GM21528 (cell line): ENCODE results near the gene NEDD4.
"Not testable (repeated sequence)": the region's sequence is repeated elsewhere in the genome, so short reads cannot be mapped to it uniquely, and the experiment has no call there.

Experiments used
- ATAC-seq: cut with Tn5 transposase; IDR thresholded peaks from one replicate; pipeline ENCODE4 v1.9.1; 2021; ENCODE audit warnings: mild to moderate bottlenecking, moderate library complexity; ENCODE audit not compliant: unreplicated experiment, low FRiP score

NEDD4 gene

GRCh38 chr15:55993111-55993803 is at the start of gene NEDD4:
Gene NEDD4, minus strand, starts transcription at chr15:55993612. Its CDS starts 57 bp downstream, at chr15:55993555.
- peak; percentile 93 for ATAC-seq

- no peak for ATAC-seq
Measured at GRCh38 chr15:56042498-56042897, 49.1 kb upstream of the NEDD4 start.

DNA sequence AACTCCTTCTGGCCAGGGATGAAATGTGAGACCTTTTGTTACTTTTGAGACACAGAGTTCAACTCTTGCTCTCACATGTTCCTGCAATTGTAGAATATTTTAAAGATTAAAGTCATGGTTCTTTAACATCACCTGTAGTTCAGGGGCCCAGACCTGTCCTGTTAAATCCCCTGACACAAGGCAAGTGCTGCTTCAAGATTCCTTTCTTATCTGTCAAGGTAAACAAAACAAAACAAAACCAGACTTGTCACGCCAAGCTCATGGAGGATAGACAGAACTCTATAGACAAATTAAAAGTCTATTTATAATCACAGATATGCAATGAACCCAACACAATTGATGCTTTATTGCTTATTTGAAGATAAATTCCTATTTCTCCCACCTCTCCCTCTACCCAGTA is 48.6 kb upstream of the NEDD4 start:
- no peak for ATAC-seq

DNA sequence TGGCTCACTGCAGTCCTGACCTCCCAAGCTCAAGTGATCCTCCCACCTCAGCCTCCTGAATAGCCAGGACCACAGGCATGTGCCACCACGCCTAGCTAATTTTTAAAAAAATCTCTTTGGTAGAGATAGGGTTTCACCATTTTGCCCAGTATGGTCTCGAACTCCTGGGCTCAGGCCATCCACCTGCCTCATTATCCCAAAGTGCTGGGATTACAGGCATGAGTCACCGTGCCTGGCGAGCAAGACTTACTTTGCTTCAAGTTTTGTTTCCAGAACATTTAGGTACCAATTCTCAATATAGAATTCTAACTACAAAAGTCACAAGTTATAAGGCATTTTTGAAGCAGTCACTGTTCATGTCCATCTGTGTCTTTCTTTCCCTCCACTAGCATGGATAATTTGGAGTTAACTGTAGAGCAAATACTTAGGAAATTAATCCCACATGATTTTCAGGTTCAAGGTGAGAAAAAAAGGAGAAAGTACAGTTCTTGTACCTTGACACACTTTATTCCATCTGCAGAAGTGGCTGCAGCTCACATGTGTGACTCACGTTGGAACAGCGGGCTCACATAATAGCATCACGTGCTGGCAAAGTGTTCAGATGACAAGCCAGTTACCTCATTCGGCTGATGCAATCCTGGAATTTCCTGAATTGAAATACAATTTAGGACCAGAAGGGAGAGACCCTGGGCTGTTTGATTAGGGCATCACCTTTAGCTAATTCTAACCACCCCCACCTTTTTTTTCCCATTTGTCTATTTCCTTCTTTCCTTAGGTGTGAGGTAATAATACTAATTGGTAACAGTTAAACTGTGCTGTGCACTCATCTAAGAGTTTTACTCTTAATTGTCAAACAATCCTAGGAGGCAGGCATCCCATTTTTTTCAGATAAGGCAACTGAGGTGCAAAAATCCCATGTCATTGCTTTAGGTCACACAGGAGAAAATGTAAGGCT is 46.9 kb upstream of the NEDD4 start:
- ATAC-seq: no peak

GRCh38 chr15:56038707-56039106 is 45.3 kb upstream of the NEDD4 start:
- no peak for ATAC-seq

DNA sequence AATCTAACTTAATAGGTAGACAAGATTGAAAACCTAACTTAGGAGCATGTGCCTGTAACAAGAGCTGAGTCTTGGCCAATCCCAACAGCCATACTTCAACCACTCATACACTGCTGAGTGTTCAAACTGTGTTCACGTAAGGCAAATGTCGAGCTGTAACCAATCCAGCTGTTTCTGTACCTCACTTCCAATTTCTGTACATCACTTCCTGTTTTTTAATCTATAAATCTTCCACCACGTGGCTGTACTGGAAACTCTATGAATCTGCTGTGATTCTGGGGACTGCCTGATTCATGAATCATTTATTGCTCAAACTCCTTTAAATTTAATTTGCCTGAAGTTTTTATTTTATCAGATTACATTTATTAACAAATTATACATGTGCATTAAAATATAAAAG is 44.6 kb upstream of the NEDD4 start:
- no peak for ATAC-seq

DNA sequence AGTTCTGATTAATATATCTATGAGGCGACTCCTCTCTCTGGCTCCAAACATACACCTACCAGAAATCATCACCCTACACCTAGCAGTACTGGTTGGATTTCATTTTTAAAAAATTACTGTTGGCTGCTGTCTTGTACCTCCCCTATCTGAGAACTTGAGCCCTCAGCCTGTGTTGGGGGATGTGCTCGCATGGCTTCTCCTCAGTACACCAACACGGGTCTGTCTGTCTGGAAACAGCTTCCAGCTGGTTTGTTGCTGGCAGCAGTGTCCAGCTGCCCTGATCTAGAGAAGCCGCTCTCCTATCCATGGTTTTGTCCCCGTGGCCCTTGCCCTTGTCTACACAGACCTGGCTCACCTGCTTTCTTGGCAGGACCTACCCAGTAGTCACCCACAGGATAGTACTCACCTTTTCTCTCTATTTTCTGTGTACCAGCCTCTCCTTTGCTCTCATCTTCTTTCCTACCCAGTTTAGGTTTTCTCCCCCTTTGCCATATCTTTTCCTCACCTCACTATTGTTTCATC is 43.2 kb upstream of the NEDD4 start:
- ATAC-seq: no peak

- ATAC-seq: no peak
Measured at GRCh38 chr15:56035166-56035565, 41.8 kb upstream of the NEDD4 start.

DNA sequence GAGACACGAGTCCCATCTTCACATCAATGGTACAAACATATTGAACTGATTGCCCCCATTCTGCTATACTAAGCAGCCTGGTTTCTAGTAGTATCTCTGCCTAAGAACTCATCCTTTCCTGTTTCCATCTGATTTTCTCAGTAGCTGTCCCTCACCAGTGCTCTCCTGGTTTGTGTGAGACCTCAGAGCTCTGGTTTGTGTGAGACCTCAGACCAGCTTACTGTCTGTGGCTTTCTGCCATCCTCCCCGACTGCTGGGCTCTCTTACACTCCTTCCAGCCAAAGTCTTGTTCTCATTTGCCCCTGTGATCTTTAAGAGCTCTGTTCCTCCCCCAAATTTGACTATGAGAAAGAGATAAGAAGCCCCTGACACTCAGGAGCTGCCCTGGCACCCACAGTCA is 41.1 kb upstream of the NEDD4 start:
- no peak for ATAC-seq

- no peak for ATAC-seq
Measured at GRCh38 chr15:56032373-56032772, 39.0 kb upstream of the NEDD4 start.

DNA sequence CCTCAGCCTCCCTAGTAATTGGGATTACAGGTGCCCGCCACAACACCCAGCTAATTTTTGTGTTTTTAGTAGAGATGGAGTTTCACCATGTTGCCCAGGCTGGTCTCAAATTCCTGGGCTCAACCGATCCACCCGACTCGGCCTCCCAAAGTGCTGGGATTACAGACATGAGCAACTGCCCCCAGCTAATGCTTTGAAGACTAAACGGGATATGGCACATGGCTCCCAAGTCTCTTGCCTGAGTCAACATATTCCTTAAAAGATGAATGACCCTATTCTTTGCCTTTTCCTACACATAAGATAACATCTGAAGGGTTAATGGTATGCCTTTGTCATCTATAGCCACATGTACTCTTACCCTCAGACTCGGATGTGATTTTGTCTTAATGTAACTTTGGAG is 38.4 kb upstream of the NEDD4 start:
- ATAC-seq: no peak

GRCh38 chr15:56031402-56031801 is 38.0 kb upstream of the NEDD4 start:
- no peak for ATAC-seq

- no peak for ATAC-seq
Measured at GRCh38 chr15:56028430-56028829, 35.0 kb upstream of the NEDD4 start.

DNA sequence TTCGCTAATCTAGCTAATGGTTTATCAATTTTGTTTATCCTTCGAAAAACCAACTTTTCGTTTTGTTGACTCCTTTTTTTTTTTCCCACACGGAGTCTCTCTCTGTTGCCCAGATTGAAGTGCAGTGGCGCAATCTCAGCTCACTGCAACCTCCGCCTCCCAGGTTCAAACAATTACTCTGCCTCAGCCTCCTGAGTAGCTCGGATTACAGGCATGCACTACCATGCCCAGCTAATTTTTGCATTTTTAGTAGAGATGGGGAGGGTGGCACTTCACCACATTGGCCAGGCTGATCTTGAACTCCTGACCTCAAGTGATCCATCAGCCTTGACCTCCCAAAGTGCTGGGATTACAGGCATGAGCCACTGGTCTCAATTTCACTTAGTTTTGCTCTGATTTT is 29.7 kb upstream of the NEDD4 start:
- ATAC-seq: not testable (repeated sequence)

DNA sequence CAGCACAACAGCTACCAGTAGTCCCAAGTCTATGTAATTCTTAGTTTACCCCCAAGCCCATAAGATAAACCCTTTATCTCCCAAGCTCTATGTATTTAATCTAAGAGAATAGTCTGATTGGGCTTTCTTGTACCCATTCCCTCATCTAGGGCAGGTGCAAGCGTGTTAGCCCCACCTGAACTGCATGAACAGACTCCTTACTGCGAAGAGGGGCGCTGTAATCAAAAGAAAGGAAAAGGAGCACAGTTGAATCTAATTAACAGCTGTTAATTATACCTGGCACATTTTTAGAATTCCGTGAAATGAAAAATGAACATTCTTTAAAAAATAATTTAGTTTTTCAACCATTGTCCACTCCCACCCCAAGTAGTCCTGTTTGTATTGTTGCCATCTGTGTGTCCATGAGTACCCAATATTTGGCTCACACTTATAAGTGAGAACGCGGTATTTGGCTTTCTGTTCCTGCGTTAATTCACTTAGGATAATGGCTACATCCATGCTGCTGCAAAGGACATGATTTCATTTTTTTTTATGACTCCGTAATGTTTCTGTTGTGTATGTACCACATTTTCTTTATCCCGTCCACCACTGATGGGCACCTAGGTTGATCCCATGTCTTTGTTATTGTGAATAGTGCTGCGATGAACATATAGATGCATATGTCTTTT is 26.5 kb upstream of the NEDD4 start:
- ATAC-seq: no peak

- no peak for ATAC-seq
Measured at GRCh38 chr15:56019060-56019793, 25.8 kb upstream of the NEDD4 start.

- ATAC-seq: no peak
Measured at GRCh38 chr15:56017920-56018319, 24.5 kb upstream of the NEDD4 start.

DNA sequence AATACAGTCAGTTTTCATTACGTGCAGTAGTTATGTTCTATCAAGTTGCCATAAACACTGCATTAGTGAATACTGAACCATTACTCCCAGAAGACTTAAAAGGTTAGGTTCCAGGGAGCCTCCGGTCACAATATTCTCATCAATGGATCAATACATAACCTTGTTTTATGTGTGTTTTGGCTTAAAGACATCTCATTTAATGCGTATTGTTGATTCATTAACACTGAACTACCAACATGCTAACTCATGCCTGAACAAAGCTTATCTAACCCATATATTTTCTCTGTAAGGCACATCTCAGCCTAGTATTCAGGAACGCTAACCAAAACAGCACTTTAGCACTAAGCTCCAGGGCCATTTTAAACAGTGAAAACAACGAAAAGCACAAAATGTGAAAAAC is 24.1 kb upstream of the NEDD4 start:
- ATAC-seq: no peak

GRCh38 chr15:56016281-56016680 is 22.9 kb upstream of the NEDD4 start:
- ATAC-seq: no peak

DNA sequence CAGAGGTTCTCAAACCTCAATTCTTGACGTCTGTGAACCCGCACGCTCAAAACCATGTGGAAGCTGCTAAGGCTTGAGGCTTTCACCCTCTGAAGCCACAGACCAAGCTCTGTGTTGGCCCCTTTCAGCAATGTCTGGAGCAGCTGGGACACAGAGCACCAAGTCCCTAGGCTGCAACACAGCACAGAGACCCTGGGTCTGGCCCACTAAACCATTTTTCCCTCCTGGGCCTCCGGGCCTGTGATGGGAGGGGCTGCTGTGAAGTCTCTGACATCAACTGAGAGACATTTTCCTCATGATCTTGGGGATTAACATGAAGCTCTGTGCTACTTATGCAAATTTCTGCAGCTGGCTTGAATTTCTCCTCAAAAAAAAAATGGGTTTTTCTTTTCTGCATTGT is 21.3 kb upstream of the NEDD4 start:
- no peak for ATAC-seq
